SK-N-SH (cell line): Measurements from ENCODE around the gene SHD. TPM values are rescaled to one million over a fixed set of nuclear protein-coding genes. Genes with fewer than 3 reads are reported as not detected.

Source experiments
- CTCF ChIA-PET: fragments of 300-600, 350-600 bp; formaldehyde crosslinking; extraction: SDS; loops from one replicate; lab custom pipeline; 2021; lab: Yijun Ruan, JAX
- POLR2A ChIA-PET: fragments of 350-600 bp; sonication (Branson Sonifier 250); formaldehyde crosslinking; extraction: SDS; loops from one replicate; lab custom pipeline; 2020; ENCODE audit warnings: antibody characterized with exemption, inconsistent platforms; lab: Yijun Ruan, JAX
- DNase-seq: peaks from one replicate; pipeline ENCODE4 v3.0.0; 2012
- H2AFZ ChIP-seq: fragments of 200-600 bp; sonication (generic); 2 replicates; pipeline ENCODE4 v1.8.1; 2016; ENCODE audit warnings: antibody characterized with exemption, mild to moderate bottlenecking, low read depth
- H3F3A ChIP-seq: fragments of 200-600 bp; sonication (generic); replicated peaks from 2 replicates; pipeline ENCODE3; 2016; ENCODE audit warnings: antibody characterized with exemption, mild to moderate bottlenecking; ENCODE audit not compliant: insufficient read depth
- H3K27ac ChIP-seq, 2 experiments: fragments of 200-500 bp in 1 of 2; fragments of 200-600 bp in 1 of 2; sonication (Bioruptor generic) in 1 of 2; sonication (generic), shearing (Covaris generic) in 1 of 2; 2 replicates each; pipeline versions ENCODE4 v1.5.1 to v1.6.1; 2014 to 2016; ENCODE audit warnings: low read depth in 2 of 2, inconsistent platforms in 1 of 2, low read length in 1 of 2, mild to moderate bottlenecking in 1 of 2, mixed read lengths in 1 of 2
- H3K27me3 ChIP-seq: fragments of 200-600 bp; sonication (generic), shearing (Covaris generic); 2 replicates; pipeline ENCODE4 v1.6.1; 2016; ENCODE audit warnings: mixed run types; ENCODE audit not compliant: insufficient read depth
- H3K36me3 ChIP-seq, 2 experiments: fragments of 200-500 bp in 1 of 2; fragments of 200-600 bp in 1 of 2; sonication (Bioruptor generic) in 1 of 2; sonication (generic) in 1 of 2; replicated peaks in 1 of 2; 2 replicates each; pipeline versions ENCODE3 to v1.5.1; 2014 to 2016; ENCODE audit warnings: low read length in 1 of 2, mild to moderate bottlenecking in 1 of 2; ENCODE audit not compliant: insufficient read depth in 2 of 2, control insufficient read depth in 1 of 2
- H3K4me1 ChIP-seq, 2 experiments: fragments of 200-500 bp in 1 of 2; fragments of 200-600 bp in 1 of 2; sonication (Bioruptor generic) in 1 of 2; sonication (generic), shearing (Covaris generic) in 1 of 2; 2 replicates each; pipeline versions ENCODE4 v1.5.1 to v1.6.1; 2014 to 2016; ENCODE audit warnings: low read depth in 1 of 2, low read length in 1 of 2, mixed run types in 1 of 2; ENCODE audit not compliant: insufficient read depth in 2 of 2, control insufficient read depth in 1 of 2
- H3K4me2 ChIP-seq: fragments of 200-600 bp; sonication (generic), shearing (Covaris generic); 2 replicates; pipeline ENCODE4 v1.6.1; 2017; ENCODE audit warnings: mixed run types
- H3K4me3 ChIP-seq, 2 experiments: fragments of 200-500 bp in 1 of 2; fragments of 200-600 bp in 1 of 2; sonication (Bioruptor generic) in 1 of 2; sonication (generic), shearing (Covaris generic) in 1 of 2; 2 replicates each; pipeline versions ENCODE4 v1.5.1 to v1.8.1; 2014 to 2016; ENCODE audit warnings: low read depth in 2 of 2, inconsistent platforms in 1 of 2, low read length in 1 of 2, mild to moderate bottlenecking in 1 of 2, mixed read lengths in 1 of 2, moderate library complexity in 1 of 2
- H3K79me2 ChIP-seq: fragments of 200-600 bp; sonication (generic); 2 replicates; pipeline ENCODE4 v1.8.1; 2017; ENCODE audit warnings: mild to moderate bottlenecking; ENCODE audit not compliant: insufficient read depth
- H3K9ac ChIP-seq: fragments of 200-600 bp; sonication (generic); 2 replicates; pipeline ENCODE4 v1.6.1; 2017; ENCODE audit warnings: mixed run types
- H3K9me2 ChIP-seq: fragments of 200-600 bp; sonication (generic); 2 replicates; pipeline ENCODE4 v1.6.1; 2017; ENCODE audit warnings: mixed run types
- H3K9me3 ChIP-seq: fragments of 200-600 bp; sonication (generic); 2 replicates; pipeline ENCODE4 v1.6.1; 2017; ENCODE audit warnings: mixed run types, mild to moderate bottlenecking, moderate library complexity
- H4K20me1 ChIP-seq: fragments of 200-600 bp; sonication (generic); 2 replicates; pipeline ENCODE4 v1.6.1; 2017; ENCODE audit warnings: mild to moderate bottlenecking, mixed run types; ENCODE audit not compliant: insufficient read depth
- CHD2 ChIP-seq: fragments of 150-350 bp; IDR thresholded peaks from 2 replicates; pipeline ENCODE4 v1.6.1; 2018; ENCODE audit warnings: low read length; ENCODE audit not compliant: partially characterized antibody
- ELF1 ChIP-seq: IDR thresholded peaks from 2 replicates; pipeline ENCODE4 v1.4.0; 2012
- EP300 ChIP-seq, 2 experiments: IDR thresholded peaks; 2 replicates each; pipeline versions ENCODE4 v1.4.0 to v1.6.1; 2012; ENCODE audit warnings: borderline replicate concordance in 1 of 2, low read depth in 1 of 2, low read length in 1 of 2
- EZH2phosphoT487 ChIP-seq: fragments of 200-600 bp; sonication (generic); IDR thresholded peaks from 2 replicates; pipeline ENCODE4 v1.6.1; 2017; ENCODE audit warnings: low read depth, mixed run types, mild to moderate bottlenecking, antibody characterized with exemption, moderate library complexity, borderline replicate concordance
- FOXJ3 ChIP-seq: sonication (generic); formaldehyde crosslinking; IDR thresholded peaks from 2 replicates; pipeline ENCODE4 v1.5.1; 2020; ENCODE audit warnings: mild to moderate bottlenecking, missing genetic modification reagents
- GABPA ChIP-seq: IDR thresholded peaks from 2 replicates; pipeline ENCODE4 v1.4.0; 2012; ENCODE audit warnings: low read depth, mild to moderate bottlenecking
- GATA2 ChIP-seq: sonication (generic); formaldehyde crosslinking; IDR thresholded peaks from 2 replicates; pipeline ENCODE4 v1.5.0; 2020; ENCODE audit warnings: mild to moderate bottlenecking, missing genetic modification reagents
- JUND ChIP-seq: IDR thresholded peaks from 2 replicates; pipeline ENCODE4 v1.4.0; 2012
- NFIC ChIP-seq: IDR thresholded peaks from 2 replicates; pipeline ENCODE4 v1.4.0; 2012; ENCODE audit warnings: borderline replicate concordance
- NRF1 ChIP-seq: IDR thresholded peaks from 2 replicates; pipeline ENCODE4 v1.6.1; 2012; ENCODE audit warnings: low read depth, mild to moderate bottlenecking, low read length
- RCOR1 ChIP-seq: fragments of 150-350 bp; IDR thresholded peaks from 2 replicates; pipeline ENCODE4 v1.6.1; 2017; ENCODE audit warnings: antibody characterized with exemption, low read length
- RFX5 ChIP-seq: IDR thresholded peaks from 2 replicates; pipeline ENCODE4 v1.6.1; 2012; ENCODE audit warnings: mild to moderate bottlenecking, improper control_type of control experiment, low read length
- SIN3A ChIP-seq: IDR thresholded peaks from 2 replicates; pipeline ENCODE4 v1.6.1; 2012; ENCODE audit warnings: low read depth, mild to moderate bottlenecking, low read length, moderate library complexity, borderline replicate concordance
- TAF1 ChIP-seq: IDR thresholded peaks from 2 replicates; pipeline ENCODE4 v1.6.1; 2012; ENCODE audit warnings: low read depth, mild to moderate bottlenecking, low read length, moderate library complexity, borderline replicate concordance
- TEAD4 ChIP-seq: IDR thresholded peaks from 2 replicates; pipeline ENCODE4 v1.4.0; 2012; ENCODE audit warnings: mild to moderate bottlenecking, borderline replicate concordance; ENCODE audit not compliant: insufficient read depth
- YY1 ChIP-seq: IDR thresholded peaks from 2 replicates; pipeline ENCODE4 v1.4.0; 2012; ENCODE audit warnings: low read depth, mild to moderate bottlenecking
- WGBS: methylation state at CpG from one replicate; pipeline ENCODE4 v1.1.6; 2017; ENCODE audit warnings: low lambda C conversion rate; 5-methylcytosine and 5-hydroxymethylcytosine counted together
- polyA plus RNA-seq, 3 experiments: library from polyadenylated mRNA; depleted of rRNA; stranded (reverse); fragments of >200 nt; gene quantifications; 2 replicates each; pipeline ENCODE4 v1.2.3, GENCODE V29; 2012
- TF ChIP-seq, protein P1 (sequence below): fragments of 150-350 bp; IDR thresholded peaks from 2 replicates; pipeline ENCODE4 v1.6.1; 2017; ENCODE audit warnings: antibody characterized with exemption, low read length, low read depth, borderline replicate concordance
- TF ChIP-seq, protein P2 (sequence below): IDR thresholded peaks from 2 replicates; pipeline ENCODE4 v1.4.0; 2012; ENCODE audit warnings: low read depth, borderline replicate concordance
- TF ChIP-seq, protein P3 (sequence below): fragments of 150-350 bp; IDR thresholded peaks from 2 replicates; pipeline ENCODE4 v1.6.1; 2016; ENCODE audit warnings: mild to moderate bottlenecking, low read depth, low read length
- TF ChIP-seq, protein P4 (sequence below): IDR thresholded peaks from 2 replicates; pipeline ENCODE4 v1.4.0; 2012; ENCODE audit warnings: low read depth

The SHD gene
- polyA plus RNA-seq, 1 of the 3 experiments (the other 2 are of a cell fraction), result 3.1 TPM

DNA sequence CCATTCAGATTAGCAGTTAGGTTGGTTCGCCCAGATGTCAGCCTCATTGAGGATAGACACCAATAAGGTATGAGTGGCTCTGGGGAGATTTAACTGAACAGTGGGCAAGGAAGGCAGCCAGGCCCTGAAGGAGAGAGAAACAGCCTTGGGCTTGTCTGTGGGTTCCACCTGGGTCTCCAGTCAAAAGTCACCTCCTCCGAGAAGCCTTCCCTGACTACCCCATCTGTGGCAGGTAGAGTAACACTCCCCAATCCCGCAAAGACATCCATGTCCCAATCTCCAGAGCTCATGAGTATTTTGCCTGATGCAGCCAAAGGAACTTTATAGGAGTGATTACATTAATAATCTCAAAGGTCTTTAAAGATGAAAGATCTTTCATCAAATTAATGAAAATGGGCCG is 40.2 kb upstream of the SHD start:
- 45% methylated on average over 3 of the region's 4 CpGs for WGBS
- H4K20me1 ChIP-seq, result no peaks in the 10 kb centered on the region
- H3F3A ChIP-seq, result no peaks in the 10 kb centered on the region
- H3K79me2 ChIP-seq, result no peaks in the 10 kb centered on the region
- no peak for DNase-seq
- no peak overlapping the region for H3K9ac ChIP-seq
- no peaks in the 10 kb centered on the region for H3K36me3 ChIP-seq
- TF ChIP-seq FOXJ3, result no peak
- TF ChIP-seq CHD2, result no peak
- no peak for TF ChIP-seq GABPA
- TF ChIP-seq ELF1, result no peak
- no peak for TF ChIP-seq NFIC
- no peak for TF ChIP-seq EZH2phosphoT487
- TF ChIP-seq YY1, result no peak
- no peak overlapping the region for H2AFZ ChIP-seq
- no peaks in the 10 kb centered on the region for H3K9me2 ChIP-seq
- H3K27ac ChIP-seq, result no peak overlapping the region
- H3K9me3 ChIP-seq, result peaks cover 3% of the 10 kb centered on the region; the same call in 1 of the 2 replicates
- no peak overlapping the region for H3K4me2 ChIP-seq
- CTCF ChIA-PET, result no interaction called here
- H3K4me3 ChIP-seq, result no peak overlapping the region
- POLR2A ChIA-PET, result no interaction called here
- H3K27me3 ChIP-seq, result no peaks in the 10 kb centered on the region; the same call in 1 of the 2 replicates
- no peaks in the 10 kb centered on the region for H3K4me1 ChIP-seq

DNA sequence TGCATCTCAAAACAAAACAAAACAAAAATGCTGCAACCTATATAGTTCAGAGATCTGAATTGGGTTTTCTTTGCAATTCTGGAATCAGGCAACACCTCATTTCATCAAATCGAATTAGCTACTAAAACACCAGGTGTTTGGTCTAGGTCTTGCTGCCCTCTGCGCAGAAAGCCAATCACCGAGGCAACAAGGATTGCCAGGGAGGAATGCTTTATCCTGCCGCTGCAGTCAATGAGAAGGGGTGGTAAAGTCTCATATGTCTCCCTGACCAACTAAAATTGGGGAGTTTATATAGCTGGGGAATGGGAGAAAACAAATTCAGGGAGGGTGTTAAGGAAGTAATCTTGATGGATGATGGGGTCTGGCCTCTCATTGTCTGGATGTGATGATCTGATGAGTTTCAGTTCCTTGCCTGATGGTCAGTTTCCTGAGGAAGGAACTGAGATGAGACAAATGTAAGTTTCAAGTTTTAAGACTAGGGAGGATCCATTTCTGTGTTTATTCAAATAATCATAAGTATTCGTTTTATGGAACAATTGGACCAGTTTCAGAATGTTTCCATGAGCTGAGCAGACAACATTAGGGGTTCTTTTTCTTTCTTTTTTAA is 37.1 kb upstream of the SHD start:
- Histone ChIP-seq H3K79me2 (no peaks in the 10 kb centered on the region), H3K9ac (no peak overlapping the region), H3K4me1 (peaks cover 0 to 4% of the 10 kb centered on the region in 2 experiments; a peak in 1 of 4 replicates), H3K27ac (no peak overlapping the region), H4K20me1 (no peaks in the 10 kb centered on the region), H3K27me3 (no peaks in the 10 kb centered on the region; the same call in 1 of the 2 replicates), H3K9me3 (peaks cover 3% of the 10 kb centered on the region; the same call in 1 of the 2 replicates), H3F3A (peaks cover 5% of the 10 kb centered on the region), H2AFZ (no peak overlapping the region), H3K4me3 (no peak overlapping the region), H3K4me2 (no peak overlapping the region), H3K9me2 (no peaks in the 10 kb centered on the region), H3K36me3 (no peaks in the 10 kb centered on the region)
- ChIA-PET CTCF (interaction anchor here (0.7 to 2.2 kb wide), 5 partner anchors 9 to 159 kb away, joined by 3 to 5 read pairs (median 4); partner anchors contain the start of gene SH3GL1), POLR2A (no interaction called here)
- DNase-seq, result no peak
- WGBS, result 55% methylated on average over 5 of the region's 5 CpGs
- TF ChIP-seq SIN3A (no peak), JUND (no peak), ELF1 (no peak), TAF1 (no peak), GATA2 (CRISPR knock-in tag) (no peak), NRF1 (no peak), RFX5 (no peak), CHD2 (no peak), TEAD4 (no peak), EP300 (IDR thresholded peaks at IDR 0.05; ENCODE audit: borderline replicate concordance in 1 of 2, low read depth in 1 of 2, low read length in 1 of 2) (no peak), RCOR1 (no peak), EZH2phosphoT487 (no peak), NFIC (no peak)
- TF ChIP-seq, protein P1, sequence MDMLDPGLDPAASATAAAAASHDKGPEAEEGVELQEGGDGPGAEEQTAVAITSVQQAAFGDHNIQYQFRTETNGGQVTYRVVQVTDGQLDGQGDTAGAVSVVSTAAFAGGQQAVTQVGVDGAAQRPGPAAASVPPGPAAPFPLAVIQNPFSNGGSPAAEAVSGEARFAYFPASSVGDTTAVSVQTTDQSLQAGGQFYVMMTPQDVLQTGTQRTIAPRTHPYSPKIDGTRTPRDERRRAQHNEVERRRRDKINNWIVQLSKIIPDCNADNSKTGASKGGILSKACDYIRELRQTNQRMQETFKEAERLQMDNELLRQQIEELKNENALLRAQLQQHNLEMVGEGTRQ, result no peak
- TF ChIP-seq, protein P2, sequence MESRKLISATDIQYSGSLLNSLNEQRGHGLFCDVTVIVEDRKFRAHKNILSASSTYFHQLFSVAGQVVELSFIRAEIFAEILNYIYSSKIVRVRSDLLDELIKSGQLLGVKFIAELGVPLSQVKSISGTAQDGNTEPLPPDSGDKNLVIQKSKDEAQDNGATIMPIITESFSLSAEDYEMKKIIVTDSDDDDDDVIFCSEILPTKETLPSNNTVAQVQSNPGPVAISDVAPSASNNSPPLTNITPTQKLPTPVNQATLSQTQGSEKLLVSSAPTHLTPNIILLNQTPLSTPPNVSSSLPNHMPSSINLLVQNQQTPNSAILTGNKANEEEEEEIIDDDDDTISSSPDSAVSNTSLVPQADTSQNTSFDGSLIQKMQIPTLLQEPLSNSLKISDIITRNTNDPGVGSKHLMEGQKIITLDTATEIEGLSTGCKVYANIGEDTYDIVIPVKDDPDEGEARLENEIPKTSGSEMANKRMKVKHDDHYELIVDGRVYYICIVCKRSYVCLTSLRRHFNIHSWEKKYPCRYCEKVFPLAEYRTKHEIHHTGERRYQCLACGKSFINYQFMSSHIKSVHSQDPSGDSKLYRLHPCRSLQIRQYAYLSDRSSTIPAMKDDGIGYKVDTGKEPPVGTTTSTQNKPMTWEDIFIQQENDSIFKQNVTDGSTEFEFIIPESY, result no peak
- TF ChIP-seq, protein P3, sequence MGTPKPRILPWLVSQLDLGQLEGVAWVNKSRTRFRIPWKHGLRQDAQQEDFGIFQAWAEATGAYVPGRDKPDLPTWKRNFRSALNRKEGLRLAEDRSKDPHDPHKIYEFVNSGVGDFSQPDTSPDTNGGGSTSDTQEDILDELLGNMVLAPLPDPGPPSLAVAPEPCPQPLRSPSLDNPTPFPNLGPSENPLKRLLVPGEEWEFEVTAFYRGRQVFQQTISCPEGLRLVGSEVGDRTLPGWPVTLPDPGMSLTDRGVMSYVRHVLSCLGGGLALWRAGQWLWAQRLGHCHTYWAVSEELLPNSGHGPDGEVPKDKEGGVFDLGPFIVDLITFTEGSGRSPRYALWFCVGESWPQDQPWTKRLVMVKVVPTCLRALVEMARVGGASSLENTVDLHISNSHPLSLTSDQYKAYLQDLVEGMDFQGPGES, result no peak
- TF ChIP-seq, protein P4, sequence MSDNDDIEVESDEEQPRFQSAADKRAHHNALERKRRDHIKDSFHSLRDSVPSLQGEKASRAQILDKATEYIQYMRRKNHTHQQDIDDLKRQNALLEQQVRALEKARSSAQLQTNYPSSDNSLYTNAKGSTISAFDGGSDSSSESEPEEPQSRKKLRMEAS, result no peak
